ENCODE results near the gene RLIM.
"Not testable (repeated sequence)": the region's sequence is repeated elsewhere in the genome, so short reads cannot be mapped to it uniquely, and the experiment has no call there.

Gene RLIM

GRCh38 chrX:74614093-74614909 is at the start of gene RLIM:
RLIM (minus strand) TSS chrX:74614624; CDS start chrX:74595977, 18,647 bp downstream.
- Histone ChIP-seq H3K9ac (ENCODE audit: low read length) (peak within 1 kb of the TSS; percentile 72), H3K36me3 (ENCODE audit: control insufficient read depth, insufficient read depth, low read length) (no peaks in the 10 kb centered on the region), H3K27me3 (ENCODE audit: control insufficient read depth, insufficient read depth, low read length) (no peaks in the 10 kb centered on the region), H3K27ac (ENCODE audit: low read depth, low read length) (peak within 1 kb of the TSS; percentile 90), H3K4me3 (ENCODE audit: low read length) (peak within 1 kb of the TSS; percentile 79), H3K4me1 (ENCODE audit: control insufficient read depth, insufficient read depth, low read length) (no peaks in the 10 kb centered on the region)

GRCh38 chrX:74656079-74656745 is 41.8 kb upstream of the RLIM start:
- H3K27me3 ChIP-seq (ENCODE audit: control insufficient read depth, insufficient read depth, low read length), result no peaks in the 10 kb centered on the region
- no peaks in the 10 kb centered on the region for H3K4me1 ChIP-seq (ENCODE audit: control insufficient read depth, insufficient read depth, low read length)
- H3K27ac ChIP-seq (ENCODE audit: low read depth, low read length), result no peak overlapping the region
- H3K4me3 ChIP-seq (ENCODE audit: low read length), result no peak overlapping the region
- H3K9ac ChIP-seq (ENCODE audit: low read length), result no peak overlapping the region
- H3K36me3 ChIP-seq (ENCODE audit: control insufficient read depth, insufficient read depth, low read length), result no peaks in the 10 kb centered on the region

- not testable (repeated sequence) for H3K36me3 ChIP-seq (ENCODE audit: control insufficient read depth, insufficient read depth, low read length); H3K27ac ChIP-seq (ENCODE audit: low read depth, low read length); H3K27me3 ChIP-seq (ENCODE audit: control insufficient read depth, insufficient read depth, low read length); H3K4me3 ChIP-seq (ENCODE audit: low read length); H3K4me1 ChIP-seq (ENCODE audit: control insufficient read depth, insufficient read depth, low read length); H3K9ac ChIP-seq (ENCODE audit: low read length)
Observed at GRCh38 chrX:74654953-74655352, 40.5 kb upstream of the RLIM start.

- Histone ChIP-seq H3K36me3 (ENCODE audit: control insufficient read depth, insufficient read depth, low read length) (no peaks in the 10 kb centered on the region), H3K27me3 (ENCODE audit: control insufficient read depth, insufficient read depth, low read length) (no peaks in the 10 kb centered on the region), H3K4me3 (ENCODE audit: low read length) (no peak overlapping the region), H3K27ac (ENCODE audit: low read depth, low read length) (no peak overlapping the region), H3K9ac (ENCODE audit: low read length) (no peak overlapping the region), H3K4me1 (ENCODE audit: control insufficient read depth, insufficient read depth, low read length) (no peaks in the 10 kb centered on the region)
Observed at GRCh38 chrX:74636749-74637314, 22.4 kb upstream of the RLIM start.

GRCh38 chrX:74613370-74614092 is 893 bp downstream of the RLIM start:
- Histone ChIP-seq H3K9ac (ENCODE audit: low read length) (peak overlapping the region; percentile 72), H3K27ac (ENCODE audit: low read depth, low read length) (peak overlapping the region; percentile 90), H3K4me1 (ENCODE audit: control insufficient read depth, insufficient read depth, low read length) (no peaks in the 10 kb centered on the region)

GRCh38 chrX:74606799-74607198 is 7.6 kb downstream of the RLIM start:
- H3K27ac ChIP-seq (ENCODE audit: low read depth, low read length), result no peak overlapping the region
- H3K27me3 ChIP-seq (ENCODE audit: control insufficient read depth, insufficient read depth, low read length), result no peaks in the 10 kb centered on the region
- no peaks in the 10 kb centered on the region for H3K4me1 ChIP-seq (ENCODE audit: control insufficient read depth, insufficient read depth, low read length)
- H3K9ac ChIP-seq (ENCODE audit: low read length), result no peak overlapping the region
- no peak overlapping the region for H3K4me3 ChIP-seq (ENCODE audit: low read length)
- H3K36me3 ChIP-seq (ENCODE audit: control insufficient read depth, insufficient read depth, low read length), result peaks cover 2% of the 10 kb centered on the region

More at GRCh38 chrX:74613370-74614092, 893 bp downstream of the RLIM start:
- Histone ChIP-seq H3K27me3 (ENCODE audit: control insufficient read depth, insufficient read depth, low read length) (no peaks in the 10 kb centered on the region), H3K4me3 (ENCODE audit: low read length) (peak overlapping the region; percentile 79), H3K36me3 (ENCODE audit: control insufficient read depth, insufficient read depth, low read length) (no peaks in the 10 kb centered on the region)

GRCh38 chrX:74606342-74606741 is 8.1 kb downstream of the RLIM start:
- no peak overlapping the region for H3K4me3 ChIP-seq (ENCODE audit: low read length)
- no peaks in the 10 kb centered on the region for H3K27me3 ChIP-seq (ENCODE audit: control insufficient read depth, insufficient read depth, low read length)
- no peak overlapping the region for H3K27ac ChIP-seq (ENCODE audit: low read depth, low read length)
- no peak overlapping the region for H3K9ac ChIP-seq (ENCODE audit: low read length)
- H3K4me1 ChIP-seq (ENCODE audit: control insufficient read depth, insufficient read depth, low read length), result no peaks in the 10 kb centered on the region
- H3K36me3 ChIP-seq (ENCODE audit: control insufficient read depth, insufficient read depth, low read length), result peaks cover 2% of the 10 kb centered on the region

GRCh38 chrX:74603040-74603439 is 11.4 kb downstream of the RLIM start:
- no peaks in the 10 kb centered on the region for H3K27me3 ChIP-seq (ENCODE audit: control insufficient read depth, insufficient read depth, low read length)
- H3K4me1 ChIP-seq (ENCODE audit: control insufficient read depth, insufficient read depth, low read length), result no peaks in the 10 kb centered on the region
- H3K27ac ChIP-seq (ENCODE audit: low read depth, low read length), result no peak overlapping the region
- no peak overlapping the region for H3K4me3 ChIP-seq (ENCODE audit: low read length)
- H3K36me3 ChIP-seq (ENCODE audit: control insufficient read depth, insufficient read depth, low read length), result peaks cover 2% of the 10 kb centered on the region
- H3K9ac ChIP-seq (ENCODE audit: low read length), result no peak overlapping the region

- Histone ChIP-seq H3K36me3 (ENCODE audit: control insufficient read depth, insufficient read depth, low read length) (peaks cover 2% of the 10 kb centered on the region), H3K27me3 (ENCODE audit: control insufficient read depth, insufficient read depth, low read length) (no peaks in the 10 kb centered on the region), H3K4me1 (ENCODE audit: control insufficient read depth, insufficient read depth, low read length) (no peaks in the 10 kb centered on the region), H3K27ac (ENCODE audit: low read depth, low read length) (no peak overlapping the region), H3K4me3 (ENCODE audit: low read length) (no peak overlapping the region), H3K9ac (ENCODE audit: low read length) (no peak overlapping the region)
Observed at GRCh38 chrX:74602142-74602541, 12.3 kb downstream of the RLIM start.

- no peak overlapping the region for H3K27ac ChIP-seq (ENCODE audit: low read depth, low read length)
- peaks cover 14% of the 10 kb centered on the region for H3K36me3 ChIP-seq (ENCODE audit: control insufficient read depth, insufficient read depth, low read length)
- no peaks in the 10 kb centered on the region for H3K27me3 ChIP-seq (ENCODE audit: control insufficient read depth, insufficient read depth, low read length)
- no peaks in the 10 kb centered on the region for H3K4me1 ChIP-seq (ENCODE audit: control insufficient read depth, insufficient read depth, low read length)
- H3K9ac ChIP-seq (ENCODE audit: low read length), result no peak overlapping the region
- no peak overlapping the region for H3K4me3 ChIP-seq (ENCODE audit: low read length)
Observed at GRCh38 chrX:74593593-74593992, 20.8 kb downstream of the RLIM start.

GRCh38 chrX:74585766-74586165 is 28.7 kb downstream of the RLIM start:
- Histone ChIP-seq H3K36me3 (ENCODE audit: control insufficient read depth, insufficient read depth, low read length) (no peaks in the 10 kb centered on the region), H3K4me1 (ENCODE audit: control insufficient read depth, insufficient read depth, low read length) (no peaks in the 10 kb centered on the region), H3K27ac (ENCODE audit: low read depth, low read length) (no peak overlapping the region), H3K9ac (ENCODE audit: low read length) (no peak overlapping the region), H3K27me3 (ENCODE audit: control insufficient read depth, insufficient read depth, low read length) (no peaks in the 10 kb centered on the region), H3K4me3 (ENCODE audit: low read length) (no peak overlapping the region)

- Histone ChIP-seq H3K27ac (ENCODE audit: low read depth, low read length) (no peak overlapping the region), H3K9ac (ENCODE audit: low read length) (no peak overlapping the region), H3K36me3 (ENCODE audit: control insufficient read depth, insufficient read depth, low read length) (no peaks in the 10 kb centered on the region), H3K27me3 (ENCODE audit: control insufficient read depth, insufficient read depth, low read length) (no peaks in the 10 kb centered on the region), H3K4me3 (ENCODE audit: low read length) (no peak overlapping the region), H3K4me1 (ENCODE audit: control insufficient read depth, insufficient read depth, low read length) (no peaks in the 10 kb centered on the region)
Observed at GRCh38 chrX:74579597-74580198, 34.7 kb downstream of the RLIM start.
